HG03439 (cell line): ENCODE measurements around the gene ARHGAP44.

Experiments
- ATAC-seq: cut with Tn5 transposase; IDR thresholded peaks from one replicate; pipeline ENCODE4 v1.9.1; 2021; ENCODE audit warnings: mild to moderate bottlenecking, moderate library complexity; ENCODE audit not compliant: unreplicated experiment

Gene ARHGAP44

GRCh38 chr17:12896180-12896785 lies 107.0 kb downstream of the ARHGAP44 start:
- no peak for ATAC-seq

GRCh38 chr17:12898110-12898509 lies 108.8 kb downstream of the ARHGAP44 start:
- no peak for ATAC-seq

- ATAC-seq = no peak
Measured at GRCh38 chr17:12899604-12900003, 110.3 kb downstream of the ARHGAP44 start.

GRCh38 chr17:12900474-12900873 lies 111.2 kb downstream of the ARHGAP44 start:
- ATAC-seq = no peak

GRCh38 chr17:12902046-12902445 lies 112.7 kb downstream of the ARHGAP44 start:
- no peak for ATAC-seq

GRCh38 chr17:12907477-12907876 lies 118.2 kb downstream of the ARHGAP44 start:
- no peak for ATAC-seq

- ATAC-seq = peak; percentile 76
Measured at GRCh38 chr17:12909046-12909445, 119.7 kb downstream of the ARHGAP44 start.

- ATAC-seq = no peak
Measured at GRCh38 chr17:12909511-12909910, 120.2 kb downstream of the ARHGAP44 start.

GRCh38 chr17:12911239-12911638 lies 121.9 kb downstream of the ARHGAP44 start:
- ATAC-seq = no peak

GRCh38 chr17:12917399-12917798 lies 128.1 kb downstream of the ARHGAP44 start:
- no peak for ATAC-seq

GRCh38 chr17:12918142-12918541 lies 128.8 kb downstream of the ARHGAP44 start:
- no peak for ATAC-seq

GRCh38 chr17:12922120-12922519 lies 132.8 kb downstream of the ARHGAP44 start:
- no peak for ATAC-seq

GRCh38 chr17:12924614-12925013 lies 135.3 kb downstream of the ARHGAP44 start:
- no peak for ATAC-seq

GRCh38 chr17:12927001-12927400 lies 137.7 kb downstream of the ARHGAP44 start:
- ATAC-seq = no peak

- no peak for ATAC-seq
Measured at GRCh38 chr17:12927541-12928425, 138.5 kb downstream of the ARHGAP44 start.

GRCh38 chr17:12928736-12929135 lies 139.4 kb downstream of the ARHGAP44 start:
- ATAC-seq = no peak

GRCh38 chr17:12936501-12936900 lies 147.2 kb downstream of the ARHGAP44 start:
- ATAC-seq = no peak

GRCh38 chr17:12940699-12941098 lies 151.4 kb downstream of the ARHGAP44 start:
- ATAC-seq = no peak

- ATAC-seq = no peak
Measured at GRCh38 chr17:12947047-12947446, 157.7 kb downstream of the ARHGAP44 start.

GRCh38 chr17:12952012-12952411 lies 162.7 kb downstream of the ARHGAP44 start:
- ATAC-seq = no peak

GRCh38 chr17:12953156-12953555 lies 163.9 kb downstream of the ARHGAP44 start:
- no peak for ATAC-seq

- ATAC-seq = no peak
Measured at GRCh38 chr17:12955521-12955920, 166.2 kb downstream of the ARHGAP44 start.
